ENCODE results near the gene NCS1.
"Not testable (repeated sequence)": the region's sequence is repeated elsewhere in the genome, so short reads cannot be mapped to it uniquely, and the experiment has no call there.

Gene NCS1

GRCh38 chr9:130242270-130243014 lies 70.2 kb downstream of the NCS1 start:
- no peak for FAIRE-seq

- no peak for FAIRE-seq
Measured at GRCh38 chr9:130243015-130243881, 71.0 kb downstream of the NCS1 start.

DNA sequence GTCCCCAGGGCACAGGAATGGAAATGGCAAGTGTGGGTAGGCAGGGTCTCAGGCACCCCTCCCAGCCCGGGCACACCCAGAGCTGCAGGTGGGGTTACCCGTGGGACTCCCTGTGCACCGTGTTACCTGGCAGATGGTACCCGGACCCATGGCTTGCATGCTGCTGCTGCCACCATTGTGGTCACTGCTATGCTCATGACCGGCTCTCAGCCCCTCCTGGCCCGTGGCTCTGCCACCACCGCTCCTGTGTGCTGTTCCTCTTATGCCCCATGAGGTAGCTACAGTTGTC lies 71.6 kb downstream of the NCS1 start:
- FAIRE-seq = no peak

DNA sequence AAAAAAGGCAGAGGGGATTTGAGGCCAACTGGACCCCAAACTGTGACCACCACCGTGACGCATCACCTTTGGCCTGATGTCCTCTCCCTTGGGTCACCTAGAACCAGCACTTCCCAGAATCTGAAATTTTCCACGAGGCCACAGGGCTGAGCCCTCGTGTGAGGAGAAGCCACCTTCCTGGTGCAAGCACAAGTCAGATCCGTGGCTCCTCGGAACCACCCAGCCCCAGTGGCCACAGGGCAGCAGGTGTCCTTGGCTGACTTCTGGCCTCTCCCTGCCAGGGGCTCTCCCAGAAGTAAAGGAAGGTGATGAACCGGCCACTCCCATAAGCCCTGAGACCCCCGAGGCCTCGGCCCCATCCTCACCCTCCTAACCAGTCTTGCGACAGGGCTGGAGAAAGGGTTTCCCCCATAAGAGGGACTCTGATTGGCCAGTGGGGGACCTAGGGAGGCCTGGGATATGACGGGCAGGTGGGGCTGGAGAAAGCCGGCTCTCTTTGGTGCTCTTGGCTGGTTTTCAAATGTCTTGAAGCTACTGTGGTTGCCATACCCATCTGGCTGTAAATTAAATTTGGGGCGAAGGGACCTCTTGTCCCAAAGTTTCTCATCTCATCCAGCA lies 72.5 kb downstream of the NCS1 start:
- FAIRE-seq = no peak

GRCh38 chr9:130245474-130245873 lies 73.3 kb downstream of the NCS1 start:
- FAIRE-seq = no peak

- FAIRE-seq = no peak
Measured at GRCh38 chr9:130246126-130246525, 73.9 kb downstream of the NCS1 start.

DNA sequence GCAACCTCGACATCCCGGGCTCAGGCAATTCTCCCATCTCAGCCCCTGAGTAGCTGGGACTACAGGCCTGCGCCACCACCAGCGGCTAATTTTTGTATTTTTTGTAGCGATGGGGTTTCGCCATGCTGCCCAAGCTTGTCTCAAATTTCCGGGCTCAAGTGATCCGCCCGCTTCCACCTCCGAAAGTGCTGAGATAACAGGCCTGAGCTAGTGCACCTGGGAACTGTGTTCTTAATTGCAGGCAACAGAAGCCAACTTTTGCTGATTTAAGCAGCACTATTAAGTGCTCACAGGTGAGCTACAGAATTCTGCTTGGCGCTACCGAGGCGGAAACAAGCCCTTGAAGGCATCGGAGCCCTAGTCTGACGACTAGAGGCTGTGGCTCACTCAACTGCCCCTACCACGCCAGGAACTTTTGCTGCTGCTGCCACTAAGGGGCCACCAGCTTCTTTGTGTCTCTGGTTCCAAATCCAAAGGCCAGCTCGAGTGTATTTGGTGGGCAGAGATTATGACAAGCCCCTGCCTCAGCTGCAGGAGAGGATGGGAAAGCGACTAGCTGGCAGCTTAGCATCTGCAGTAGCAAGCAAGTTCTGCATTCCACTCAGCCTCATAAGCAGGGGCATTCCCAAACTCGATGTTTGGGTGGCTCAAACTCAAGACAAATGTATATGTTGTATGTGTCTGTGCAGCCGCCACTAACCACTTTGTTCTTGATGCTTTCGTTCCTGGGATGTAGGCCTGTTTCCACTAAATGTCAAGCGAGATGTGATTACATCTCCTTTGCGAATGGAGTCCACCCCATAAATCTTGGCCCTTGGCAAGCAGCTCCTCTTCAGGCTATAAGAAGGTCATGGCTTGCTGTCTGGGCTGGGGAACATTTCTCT lies 82.8 kb downstream of the NCS1 start:
- no peak for FAIRE-seq

GRCh38 chr9:130255631-130256134 lies 83.5 kb downstream of the NCS1 start:
- FAIRE-seq = no peak

DNA sequence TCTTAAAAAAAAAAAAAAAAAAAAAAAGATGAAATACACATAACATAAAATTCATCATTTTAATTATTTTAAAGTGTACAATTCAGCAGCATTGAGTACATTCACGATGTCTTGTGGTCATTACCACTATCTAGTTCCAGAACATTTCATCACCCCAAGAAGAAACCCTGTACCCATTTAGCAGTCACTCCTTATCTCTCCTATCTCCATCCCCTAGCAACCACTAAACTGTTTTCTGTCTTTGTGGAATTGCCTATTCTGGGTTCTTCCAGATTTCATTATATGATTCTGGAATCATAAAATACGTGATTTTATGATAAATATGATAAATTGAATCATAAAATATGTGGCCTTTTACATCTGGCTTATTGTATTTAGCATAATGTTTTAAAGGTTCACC lies 84.4 kb downstream of the NCS1 start:
- FAIRE-seq = no peak

DNA sequence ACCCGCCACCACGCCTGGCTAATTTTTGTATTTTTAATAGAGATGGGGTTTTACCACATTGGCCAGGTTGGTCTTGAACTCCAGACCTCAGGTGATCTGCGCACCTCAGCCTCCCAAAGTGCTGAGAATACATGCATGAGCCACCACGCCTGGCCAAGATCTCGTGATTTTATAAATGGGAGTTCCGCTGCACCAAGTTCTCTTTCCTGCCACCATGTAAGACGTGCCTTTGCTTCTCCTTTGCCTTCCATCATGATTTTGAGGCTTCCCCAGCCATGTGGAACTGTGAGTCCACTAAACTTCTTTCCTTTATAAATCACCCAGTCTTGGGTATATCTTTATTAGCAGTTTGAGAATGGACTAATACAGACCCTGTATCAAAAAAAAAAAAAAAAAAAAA lies 85.9 kb downstream of the NCS1 start:
- FAIRE-seq = not testable (repeated sequence)

DNA sequence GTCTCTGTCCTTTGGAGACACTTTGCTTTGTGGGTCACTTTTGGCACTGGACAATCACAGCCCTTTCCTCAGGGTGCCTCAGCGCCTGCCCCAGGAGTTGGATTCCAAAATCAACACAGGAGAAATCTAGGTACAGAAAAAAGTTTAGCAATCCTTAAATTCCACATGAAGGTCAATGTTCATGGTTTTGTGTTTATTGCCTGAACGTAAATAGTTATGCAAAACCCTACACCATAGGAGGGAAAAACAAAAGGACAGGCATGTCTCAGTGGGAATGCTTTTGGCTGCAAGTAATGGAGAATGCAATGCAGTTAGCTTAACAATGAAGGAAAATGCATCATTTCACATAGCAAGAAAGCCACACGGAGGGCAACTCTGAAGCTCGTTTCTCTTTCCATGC lies 86.8 kb downstream of the NCS1 start:
- no peak for FAIRE-seq

GRCh38 chr9:130260816-130261765 lies 88.9 kb downstream of the NCS1 start:
- FAIRE-seq = no peak

GRCh38 chr9:130262061-130262745 lies 90.0 kb downstream of the NCS1 start:
- no peak for FAIRE-seq

DNA sequence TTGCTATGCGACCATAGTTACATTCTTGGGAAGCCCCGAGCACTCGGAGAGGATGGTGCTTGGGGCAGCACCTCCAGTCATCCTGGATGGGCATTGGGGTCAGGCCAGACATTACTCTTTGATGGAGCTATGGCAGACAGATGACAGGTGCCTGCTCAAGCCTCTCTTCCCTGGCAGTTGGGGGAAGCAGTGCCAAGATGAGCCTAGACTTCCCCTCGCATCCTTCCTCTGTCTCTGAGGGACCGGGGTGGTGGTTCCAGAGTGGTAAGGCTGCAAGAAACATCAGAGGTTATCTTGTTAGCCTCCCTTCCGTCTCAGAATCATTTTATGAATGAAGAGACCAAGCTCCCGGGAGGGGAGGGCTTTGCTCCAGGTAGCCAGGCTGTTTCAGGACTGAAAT lies 90.6 kb downstream of the NCS1 start:
- FAIRE-seq = no peak

- no peak for FAIRE-seq
Measured at GRCh38 chr9:130263601-130264413, 91.6 kb downstream of the NCS1 start.

GRCh38 chr9:130264414-130265350 lies 92.5 kb downstream of the NCS1 start:
- no peak for FAIRE-seq

DNA sequence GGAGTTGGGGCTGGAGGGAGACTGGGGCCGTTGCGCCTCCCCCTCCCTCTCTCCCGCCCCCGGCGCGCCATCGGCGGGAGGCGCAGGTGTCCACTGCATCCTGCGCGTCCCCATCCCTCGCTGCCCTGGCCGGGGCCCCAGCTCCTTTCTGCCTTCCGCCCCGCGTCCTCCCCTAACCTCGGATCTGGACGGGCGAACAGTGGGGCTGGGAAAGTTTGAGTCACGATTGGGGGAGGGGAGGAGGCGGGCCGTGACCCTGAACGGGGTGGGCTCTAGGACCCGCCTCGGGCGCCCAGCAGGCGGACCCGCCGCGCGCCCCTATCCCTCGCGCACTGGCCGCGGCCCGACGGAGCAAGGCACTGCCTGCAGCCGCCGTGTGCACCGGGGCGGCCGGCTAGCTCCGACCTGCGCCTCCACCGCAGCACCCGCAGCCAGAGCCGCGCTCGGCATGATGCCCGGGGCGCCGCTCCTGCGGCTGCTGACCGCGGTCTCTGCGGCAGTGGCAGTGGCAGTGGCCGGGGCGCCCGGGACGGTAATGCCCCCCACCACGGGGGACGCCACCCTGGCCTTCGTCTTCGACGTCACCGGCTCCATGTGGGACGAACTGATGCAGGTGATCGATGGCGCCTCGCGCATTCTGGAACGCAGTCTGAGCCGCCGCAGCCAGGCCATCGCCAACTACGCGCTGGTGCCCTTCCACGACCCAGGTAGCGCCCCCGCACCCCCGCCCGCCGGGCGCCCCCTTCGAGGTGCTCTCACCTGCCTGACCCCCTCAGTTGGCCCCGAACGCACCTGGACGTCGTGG lies 93.4 kb downstream of the NCS1 start, which contains the start of gene HMCN2:
Gene HMCN2 (plus strand): TSS at position 330 of the 805 bp plus-strand sequence. CDS start 119 bp downstream, at position 449.
- no peak for FAIRE-seq
